Measurements from ENCODE around the gene STARD3NL.

DNA sequence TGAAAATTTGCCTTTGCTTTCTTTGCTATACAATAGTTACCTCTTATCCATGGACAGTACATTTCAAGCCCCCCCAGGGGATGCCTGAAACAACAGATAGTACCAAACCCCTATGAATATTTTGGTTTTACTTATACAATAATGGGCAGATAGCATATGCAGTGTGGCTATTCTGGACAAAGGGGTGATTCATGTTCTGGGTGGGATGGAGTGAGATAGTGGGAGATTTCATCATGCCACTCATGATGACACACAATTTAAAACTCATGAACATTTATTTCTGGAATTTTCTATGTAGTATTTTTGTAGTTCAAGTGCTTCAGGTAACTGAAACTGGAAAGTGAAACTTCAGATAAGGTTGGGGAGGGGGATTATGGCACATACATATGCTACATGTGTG lies 12.0 kb downstream of the STARD3NL start:
- TF ChIP-seq CTCF (IDR thresholded peaks at IDR 0.05), result no peak
- TF ChIP-seq ZNF232 (CRISPR knock-in tag; IDR thresholded peaks at IDR 0.05), result no peak
- TF ChIP-seq MYBL2 (CRISPR knock-in tag; IDR thresholded peaks at IDR 0.05), result no peak
- TF ChIP-seq CREB1 (CRISPR knock-in tag; IDR thresholded peaks at IDR 0.05), result no peak
- TF ChIP-seq ATF3 (CRISPR knock-in tag; conservative IDR thresholded peaks at IDR 0.05), result no peak
- TF ChIP-seq NR1H2 (CRISPR knock-in tag; IDR thresholded peaks at IDR 0.05), result no peak
